HUES64 (cell line): Measurements from ENCODE around the gene TMEM213.

ENCODE experiments used
- H3K27ac ChIP-seq: 2 replicates; pipeline ENCODE4 v1.7.0; 2013; ENCODE audit warnings: low read depth, low read length, inconsistent platforms
- H3K27me3 ChIP-seq: 2 replicates; pipeline ENCODE4 v1.6.1; 2013; ENCODE audit warnings: mild to moderate bottlenecking, low read length; ENCODE audit not compliant: insufficient read depth
- H3K36me3 ChIP-seq: 2 replicates; pipeline ENCODE4 v1.6.1; 2013; ENCODE audit warnings: mild to moderate bottlenecking, low read length; ENCODE audit not compliant: insufficient read depth
- H3K4me1 ChIP-seq: 2 replicates; pipeline ENCODE4 v1.6.1; 2013; ENCODE audit warnings: mild to moderate bottlenecking, low read length, moderate library complexity; ENCODE audit not compliant: insufficient read depth
- H3K4me3 ChIP-seq: 2 replicates; pipeline ENCODE4 v1.5.1; 2013; ENCODE audit warnings: mild to moderate bottlenecking, low read length, moderate library complexity
- H3K9ac ChIP-seq: 2 replicates; pipeline ENCODE4 v1.6.1; 2013; ENCODE audit warnings: mild to moderate bottlenecking, low read depth, low read length
- H3K9me3 ChIP-seq: 2 replicates; pipeline ENCODE4 v1.6.1; 2013; ENCODE audit warnings: low read depth, low read length; ENCODE audit not compliant: insufficient read depth
- WGBS: fragments of 150-250, 120-280 bp; methylation state at CpG from one replicate; pipeline ENCODE4 v1.1.7; 2013; ENCODE audit warnings: missing lambda C conversion rate; 5-methylcytosine and 5-hydroxymethylcytosine counted together

The TMEM213 gene

DNA sequence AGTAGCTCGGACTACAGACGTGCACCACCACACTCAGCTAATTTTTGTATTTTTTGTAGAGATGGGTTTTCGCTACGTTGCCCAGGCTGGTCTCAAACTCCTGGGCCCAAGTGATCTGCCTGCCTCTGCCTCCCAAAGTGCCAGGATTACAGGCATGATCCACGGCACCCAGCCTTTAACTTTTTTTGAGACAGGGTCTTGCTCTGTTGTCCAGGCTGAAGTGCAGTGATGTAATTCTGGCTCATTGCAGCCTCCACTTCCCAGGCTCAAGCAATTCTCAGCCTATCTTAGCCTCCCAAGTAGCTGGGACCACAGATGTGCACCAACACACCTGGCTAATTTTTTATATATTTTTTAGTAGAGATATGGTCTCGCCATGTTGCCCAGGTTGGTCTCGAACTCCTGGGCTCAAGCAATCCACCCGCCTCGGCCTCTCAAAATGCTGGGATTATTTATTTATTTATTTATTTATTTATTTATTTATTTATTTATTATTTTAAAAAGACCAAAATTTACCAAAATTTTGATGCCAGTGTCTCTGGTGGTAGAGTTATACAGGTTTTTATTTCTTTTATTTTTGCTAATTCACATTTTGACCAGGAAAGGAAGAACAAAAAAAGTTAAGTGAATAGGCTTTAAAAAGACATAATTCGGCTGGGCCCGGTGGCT lies 25.2 kb downstream of the TMEM213 start:
- Histone ChIP-seq H3K4me1 (peaks cover 4% of the 10 kb centered on the region; the same call in 1 of the 2 replicates), H3K27ac (no peak overlapping the region), H3K9ac (no peak overlapping the region), H3K4me3 (no peak overlapping the region), H3K36me3 (no peaks in the 10 kb centered on the region), H3K9me3 (no peaks in the 10 kb centered on the region), H3K27me3 (no peaks in the 10 kb centered on the region)
- 88% methylated on average over 9 of the region's 11 CpGs for WGBS

DNA sequence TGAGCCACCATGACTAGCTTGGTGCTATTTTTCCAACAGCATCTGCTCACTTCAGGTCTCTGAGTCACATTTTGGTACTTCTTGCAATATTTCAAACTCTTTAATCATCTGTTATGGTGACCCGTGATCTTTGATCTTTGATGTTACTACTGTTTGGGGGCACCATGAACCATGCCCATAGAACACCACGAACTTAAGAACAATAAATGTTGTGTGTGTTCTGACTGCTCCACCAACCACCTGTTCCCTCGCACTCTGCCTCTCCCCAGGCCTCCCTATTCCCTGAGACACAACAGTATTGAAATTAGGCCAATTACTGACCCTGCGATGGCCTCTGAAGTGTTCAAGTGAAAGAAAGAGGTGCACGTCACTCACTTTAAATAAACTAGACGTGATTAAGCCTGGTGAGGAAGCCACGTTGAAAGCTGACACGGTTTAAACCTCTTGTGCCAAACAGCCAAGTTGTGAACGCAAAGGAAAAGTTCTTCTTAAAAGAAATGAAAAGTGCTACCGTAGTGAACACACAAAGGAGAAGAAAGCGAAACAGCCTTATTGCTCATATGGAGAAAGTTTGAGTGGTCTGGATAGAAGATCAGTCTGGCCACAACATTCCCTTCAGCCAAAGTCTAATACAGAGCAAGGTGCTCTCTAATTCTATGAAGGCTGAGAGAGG lies 27.4 kb downstream of the TMEM213 start:
- WGBS = 97% methylated on average over 11 of the region's 11 CpGs
- Histone ChIP-seq H3K9me3 (no peaks in the 10 kb centered on the region), H3K36me3 (no peaks in the 10 kb centered on the region), H3K27ac (no peak overlapping the region), H3K4me3 (no peak overlapping the region), H3K27me3 (no peaks in the 10 kb centered on the region), H3K9ac (no peak overlapping the region), H3K4me1 (peaks cover 4% of the 10 kb centered on the region; the same call in 1 of the 2 replicates)

DNA sequence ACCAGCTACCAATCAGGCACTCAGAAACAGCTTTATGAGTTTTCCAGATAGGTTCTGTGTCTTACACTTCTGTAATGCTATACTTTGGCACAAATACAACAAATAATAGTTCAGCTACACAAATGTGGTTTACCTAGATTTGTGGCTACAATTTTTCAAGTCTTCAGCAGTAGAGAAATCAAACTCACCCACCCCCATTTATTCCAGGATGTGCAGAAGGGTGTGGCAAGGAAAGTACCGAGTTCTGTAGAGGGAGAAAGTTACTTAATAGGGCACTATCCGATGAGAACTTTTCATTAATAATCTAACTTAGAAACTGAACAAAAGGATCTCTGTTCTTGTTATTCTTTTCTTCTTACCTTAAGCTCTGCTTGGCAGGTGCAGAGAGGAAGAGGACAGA lies 30.5 kb downstream of the TMEM213 start:
- H3K27ac ChIP-seq = no peak overlapping the region
- H3K27me3 ChIP-seq = no peaks in the 10 kb centered on the region
- no CpG with 5 or more reads among the region's 2 CpGs for WGBS

DNA sequence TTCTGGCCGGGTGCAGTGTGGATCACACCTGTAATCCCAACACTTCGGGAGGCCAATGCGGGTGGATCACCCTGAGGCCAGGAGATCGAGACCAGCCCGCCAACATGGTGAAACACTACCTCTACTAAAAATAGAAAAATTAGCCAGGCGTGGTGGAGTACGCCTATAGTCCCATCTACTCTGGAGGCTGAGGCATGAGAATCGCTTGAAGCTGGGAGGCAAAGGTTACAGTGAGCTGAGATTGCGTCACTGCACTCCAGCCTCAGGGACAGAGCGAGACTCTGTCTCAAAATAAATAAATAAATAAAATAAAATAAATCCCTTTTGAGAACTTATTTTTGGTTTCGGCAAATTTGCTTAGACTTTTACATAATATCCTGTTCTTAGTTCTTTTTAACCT lies 31.5 kb downstream of the TMEM213 start:
- no peaks in the 10 kb centered on the region for H3K36me3 ChIP-seq
- no peaks in the 10 kb centered on the region for H3K9me3 ChIP-seq
- no peak overlapping the region for H3K27ac ChIP-seq
- H3K4me1 ChIP-seq = no peaks in the 10 kb centered on the region
- WGBS = 93% methylated on average over 10 of the region's 11 CpGs
- no peaks in the 10 kb centered on the region for H3K27me3 ChIP-seq
- H3K4me3 ChIP-seq = no peak overlapping the region
- H3K9ac ChIP-seq = no peak overlapping the region

More for the DNA sequence above, 30.5 kb downstream of the TMEM213 start:
- no peaks in the 10 kb centered on the region for H3K4me1 ChIP-seq
- no peaks in the 10 kb centered on the region for H3K9me3 ChIP-seq
- no peak overlapping the region for H3K4me3 ChIP-seq
- no peak overlapping the region for H3K9ac ChIP-seq
- no peaks in the 10 kb centered on the region for H3K36me3 ChIP-seq

DNA sequence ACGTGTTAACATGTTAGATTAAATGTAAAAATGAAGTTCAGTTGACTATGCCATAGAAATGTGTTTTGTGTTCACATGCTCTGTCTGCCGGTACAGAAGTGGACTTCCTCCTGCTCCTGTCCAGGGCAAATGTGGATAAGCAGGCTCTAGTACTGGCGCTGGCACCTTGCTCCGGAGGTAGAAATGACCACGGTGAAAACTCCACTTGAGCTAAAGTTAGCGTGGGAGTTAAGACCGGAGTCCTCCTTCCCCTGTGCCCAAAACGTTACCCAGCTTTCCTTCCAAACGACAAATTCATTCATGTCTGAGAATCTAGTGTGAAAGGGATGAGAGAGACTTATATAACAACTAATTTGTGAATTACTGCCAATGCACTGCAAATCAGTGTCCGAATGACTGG lies 35.2 kb downstream of the TMEM213 start:
- no peak overlapping the region for H3K4me3 ChIP-seq
- H3K27me3 ChIP-seq = no peaks in the 10 kb centered on the region
- no peaks in the 10 kb centered on the region for H3K9me3 ChIP-seq
- 93% methylated on average over 8 of the region's 10 CpGs for WGBS
- no peaks in the 10 kb centered on the region for H3K4me1 ChIP-seq
- H3K9ac ChIP-seq = no peak overlapping the region
- H3K36me3 ChIP-seq = peaks cover 22% of the 10 kb centered on the region
- H3K27ac ChIP-seq = no peak overlapping the region

DNA sequence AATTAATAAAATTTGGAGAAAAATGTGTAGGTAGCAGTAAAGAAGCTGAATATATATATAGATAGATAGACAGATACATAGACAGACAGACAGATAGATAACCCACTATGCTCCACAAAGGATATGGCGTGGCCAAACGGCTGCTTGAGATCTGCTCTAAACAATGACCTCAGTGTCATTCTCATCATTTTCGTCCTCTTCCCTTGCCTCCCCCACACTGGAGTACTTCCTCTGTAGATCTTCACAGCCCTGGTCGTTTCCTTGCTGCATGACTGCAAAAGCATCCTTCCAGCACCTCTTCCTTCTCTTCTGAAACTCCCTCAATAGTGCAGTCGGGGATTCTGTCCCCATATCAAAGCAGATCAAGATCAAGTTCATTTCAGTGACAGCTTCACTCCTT lies 35.8 kb downstream of the TMEM213 start:
- Histone ChIP-seq H3K9ac (no peak overlapping the region), H3K27me3 (no peaks in the 10 kb centered on the region)
- 88% methylated on average over 5 of the region's 5 CpGs for WGBS

DNA sequence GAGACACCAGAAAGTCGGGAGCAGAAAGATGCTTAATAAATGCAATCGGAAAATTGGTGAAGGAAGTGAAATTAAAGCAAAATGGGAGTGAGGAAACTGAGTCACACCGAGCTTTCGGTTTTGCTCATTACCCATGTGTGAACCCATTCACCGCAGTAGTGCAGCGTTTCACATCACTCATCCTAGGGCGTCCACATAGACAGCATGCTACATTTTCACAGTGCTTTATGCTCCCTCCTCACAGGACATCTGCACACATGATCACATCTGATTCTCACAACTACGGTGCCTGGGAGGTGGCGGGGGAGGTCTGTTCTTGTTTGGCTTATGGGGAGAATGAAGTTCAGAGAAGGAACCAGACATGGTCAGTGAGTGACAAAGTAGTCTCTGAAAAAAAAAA lies 36.8 kb downstream of the TMEM213 start:
- no peaks in the 10 kb centered on the region for H3K9me3 ChIP-seq
- 97% methylated on average over 9 of the region's 9 CpGs for WGBS
- no peaks in the 10 kb centered on the region for H3K27me3 ChIP-seq
- peaks cover 23% of the 10 kb centered on the region for H3K36me3 ChIP-seq
- no peaks in the 10 kb centered on the region for H3K4me1 ChIP-seq
- no peak overlapping the region for H3K4me3 ChIP-seq
- H3K27ac ChIP-seq = no peak overlapping the region
- H3K9ac ChIP-seq = no peak overlapping the region

More for the DNA sequence above, 35.8 kb downstream of the TMEM213 start:
- H3K9me3 ChIP-seq = no peaks in the 10 kb centered on the region
- H3K4me1 ChIP-seq = no peaks in the 10 kb centered on the region
- H3K36me3 ChIP-seq = peaks cover 23% of the 10 kb centered on the region
- H3K27ac ChIP-seq = no peak overlapping the region
- H3K4me3 ChIP-seq = no peak overlapping the region

DNA sequence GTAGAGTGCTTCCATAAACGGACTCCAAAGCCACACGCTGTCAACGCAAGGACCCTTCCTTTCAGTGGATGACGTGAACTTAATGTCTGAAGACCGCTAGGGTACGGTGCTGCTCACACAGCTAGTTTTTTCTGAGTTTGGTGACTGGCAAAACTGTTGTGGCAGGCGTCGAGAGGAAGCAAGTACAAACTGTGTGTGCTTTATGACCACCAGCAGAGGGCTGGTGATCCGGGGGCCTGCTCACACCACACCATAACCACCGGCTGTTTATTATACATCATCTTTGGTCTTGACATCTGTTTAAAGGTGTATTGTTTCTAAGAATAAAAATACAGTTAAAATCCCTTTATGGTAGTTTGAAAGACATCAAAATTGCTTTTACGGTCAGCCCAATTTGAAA lies 37.3 kb downstream of the TMEM213 start:
- H3K4me1 ChIP-seq = no peaks in the 10 kb centered on the region
- no peak overlapping the region for H3K4me3 ChIP-seq
- H3K9ac ChIP-seq = no peak overlapping the region
- H3K27ac ChIP-seq = no peak overlapping the region
- WGBS = 93% methylated on average over 11 of the region's 11 CpGs
- H3K36me3 ChIP-seq = peaks cover 23% of the 10 kb centered on the region
- no peaks in the 10 kb centered on the region for H3K27me3 ChIP-seq
- H3K9me3 ChIP-seq = no peaks in the 10 kb centered on the region

DNA sequence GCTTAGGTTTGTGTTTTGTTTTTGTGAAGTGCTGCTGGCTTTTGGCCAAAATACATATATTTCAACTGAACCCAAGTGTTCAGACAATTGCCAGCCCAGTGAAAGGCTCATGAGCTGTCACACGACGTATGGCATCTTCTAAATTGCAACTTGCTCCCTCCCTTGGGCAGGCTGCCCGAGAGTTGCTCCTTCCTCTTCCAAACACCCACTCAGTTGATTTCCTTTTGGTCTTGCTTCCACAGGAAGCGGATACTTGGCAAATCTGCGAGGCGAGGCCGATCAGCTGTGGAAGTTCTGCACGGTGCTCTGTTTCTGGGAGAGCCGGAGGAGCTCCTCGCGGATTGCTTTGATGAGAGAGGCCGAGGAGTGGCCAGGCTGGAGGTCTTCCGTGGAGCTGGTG lies 39.8 kb downstream of the TMEM213 start:
- H3K4me3 ChIP-seq = no peak overlapping the region
- 95% methylated on average over 13 of the region's 13 CpGs for WGBS

DNA sequence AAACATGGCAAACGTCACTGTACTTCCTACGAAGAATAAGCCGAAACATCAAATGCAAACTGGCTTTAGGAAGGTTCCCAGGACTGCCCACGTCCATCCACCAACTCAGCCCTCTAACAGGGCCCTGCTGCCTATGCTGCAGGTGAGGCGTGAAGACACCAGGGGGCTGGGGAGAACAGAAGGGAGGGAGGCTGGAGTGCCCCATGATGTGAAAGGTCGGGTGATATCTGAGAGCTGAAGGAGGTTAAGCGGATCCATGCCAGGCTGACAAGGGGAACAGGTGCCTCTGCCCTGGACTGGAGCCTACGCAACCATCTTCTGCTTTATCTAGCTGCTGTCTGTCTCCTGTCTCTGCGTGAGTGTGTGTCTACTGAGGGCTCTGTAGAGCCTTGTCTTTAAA lies 40.4 kb downstream of the TMEM213 start:
- peaks cover 3% of the 10 kb centered on the region; the same call in 1 of the 2 replicates for H3K4me1 ChIP-seq
- 93% methylated on average over 9 of the region's 9 CpGs for WGBS
- H3K9ac ChIP-seq = no peak overlapping the region

More for the DNA sequence above, 39.8 kb downstream of the TMEM213 start:
- no peaks in the 10 kb centered on the region for H3K27me3 ChIP-seq
- peaks cover 26% of the 10 kb centered on the region for H3K36me3 ChIP-seq
- no peak overlapping the region for H3K27ac ChIP-seq
- peaks cover 3% of the 10 kb centered on the region; the same call in 1 of the 2 replicates for H3K4me1 ChIP-seq
- no peaks in the 10 kb centered on the region for H3K9me3 ChIP-seq
- H3K9ac ChIP-seq = no peak overlapping the region

DNA sequence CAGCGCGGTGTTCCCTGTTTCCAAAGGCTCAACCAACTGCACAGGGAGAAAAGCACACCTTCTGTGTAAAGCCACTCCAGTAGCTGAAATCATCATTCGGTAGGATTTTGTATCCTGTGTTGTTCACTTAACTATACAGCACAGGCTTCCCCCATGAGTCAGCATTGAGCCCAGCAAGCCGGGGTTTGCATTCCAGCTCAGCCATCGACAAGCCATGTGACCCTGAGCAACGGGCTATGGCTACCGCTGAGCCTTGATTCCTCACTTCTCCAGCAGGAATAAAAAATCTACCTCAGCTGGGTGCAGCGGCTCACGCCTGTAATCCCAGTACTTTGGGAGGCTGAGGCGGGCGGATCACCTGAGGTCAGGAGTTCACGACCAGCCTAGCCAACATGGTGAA lies 44.3 kb downstream of the TMEM213 start:
- Histone ChIP-seq H3K4me3 (no peak overlapping the region), H3K4me1 (peaks cover 3% of the 10 kb centered on the region; the same call in 1 of the 2 replicates), H3K36me3 (peaks cover 19% of the 10 kb centered on the region), H3K9ac (peak overlapping the region; percentile 6; the same call in 1 of the 2 replicates), H3K27ac (peak overlapping the region; percentile 6; the same call in 1 of the 2 replicates), H3K9me3 (no peaks in the 10 kb centered on the region), H3K27me3 (no peaks in the 10 kb centered on the region)
- WGBS = 78% methylated on average over 12 of the region's 12 CpGs

More for the DNA sequence above, 40.4 kb downstream of the TMEM213 start:
- H3K9me3 ChIP-seq = no peaks in the 10 kb centered on the region
- H3K4me3 ChIP-seq = no peak overlapping the region
- no peaks in the 10 kb centered on the region for H3K27me3 ChIP-seq
- H3K27ac ChIP-seq = no peak overlapping the region
- H3K36me3 ChIP-seq = peaks cover 26% of the 10 kb centered on the region
